OCI-LY7 (cell line): ENCODE results near the gene SYPL1.

Experiments used
- EZH2phosphoT487 ChIP-seq: fragments of 200-600 bp; sonication (generic); IDR thresholded peaks from 2 replicates; pipeline ENCODE4 v1.6.1; 2018; ENCODE audit warnings: low read depth, borderline replicate concordance, mild to moderate bottlenecking, mixed run types, antibody characterized with exemption, low read length, moderate library complexity, mixed read lengths
- TF ChIP-seq, protein P1 (sequence below): fragments of 200-600 bp; sonication (generic); conservative IDR thresholded peaks from 2 replicates; pipeline ENCODE4 v1.5.1; 2014; ENCODE audit warnings: mild to moderate bottlenecking, antibody characterized with exemption, low read length, moderate library complexity, mixed read lengths

DNA sequence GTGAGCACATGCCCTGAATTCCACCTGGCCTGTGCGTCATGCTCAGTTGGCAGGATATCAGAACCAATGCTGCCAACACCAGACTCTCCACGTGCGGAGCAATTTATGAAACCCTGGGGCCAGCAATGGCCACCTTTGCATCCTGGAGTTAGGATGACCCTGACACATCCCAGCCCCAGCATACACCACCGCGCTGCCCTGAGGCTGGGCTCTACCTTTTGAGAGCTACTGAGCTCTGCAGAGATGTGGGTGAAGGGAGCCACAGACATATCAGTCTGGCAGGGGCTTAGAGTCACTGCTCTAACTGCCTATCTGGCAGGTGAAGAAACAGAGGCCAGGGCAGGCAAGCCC, 41.9 kb downstream of the SYPL1 start:
- TF ChIP-seq, protein P1, sequence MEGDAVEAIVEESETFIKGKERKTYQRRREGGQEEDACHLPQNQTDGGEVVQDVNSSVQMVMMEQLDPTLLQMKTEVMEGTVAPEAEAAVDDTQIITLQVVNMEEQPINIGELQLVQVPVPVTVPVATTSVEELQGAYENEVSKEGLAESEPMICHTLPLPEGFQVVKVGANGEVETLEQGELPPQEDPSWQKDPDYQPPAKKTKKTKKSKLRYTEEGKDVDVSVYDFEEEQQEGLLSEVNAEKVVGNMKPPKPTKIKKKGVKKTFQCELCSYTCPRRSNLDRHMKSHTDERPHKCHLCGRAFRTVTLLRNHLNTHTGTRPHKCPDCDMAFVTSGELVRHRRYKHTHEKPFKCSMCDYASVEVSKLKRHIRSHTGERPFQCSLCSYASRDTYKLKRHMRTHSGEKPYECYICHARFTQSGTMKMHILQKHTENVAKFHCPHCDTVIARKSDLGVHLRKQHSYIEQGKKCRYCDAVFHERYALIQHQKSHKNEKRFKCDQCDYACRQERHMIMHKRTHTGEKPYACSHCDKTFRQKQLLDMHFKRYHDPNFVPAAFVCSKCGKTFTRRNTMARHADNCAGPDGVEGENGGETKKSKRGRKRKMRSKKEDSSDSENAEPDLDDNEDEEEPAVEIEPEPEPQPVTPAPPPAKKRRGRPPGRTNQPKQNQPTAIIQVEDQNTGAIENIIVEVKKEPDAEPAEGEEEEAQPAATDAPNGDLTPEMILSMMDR: no peak
- no peak for TF ChIP-seq EZH2phosphoT487
